A673 (cell line): ENCODE results near the gene SEC22A. TPM values are rescaled to one million over a fixed set of nuclear protein-coding genes. Genes with fewer than 3 reads are reported as not detected.

Source experiments
- BruUV-seq: library from RNA; stranded (reverse); fragments of 400-500 nt; replicated peaks from 2 replicates; lab custom pipeline; 2021; lab: Mats Ljungman, UMichigan
- CTCF ChIA-PET: fragments of 300-600 bp; sonication (Branson Sonifier 250); formaldehyde crosslinking; loops from one replicate; lab custom pipeline; 2022; ENCODE audit warnings: antibody characterized with exemption; lab: Charles Lee
- POLR2A ChIA-PET: fragments of 300-600 bp; sonication (Branson Sonifier 250); formaldehyde crosslinking; loops from one replicate; lab custom pipeline; 2022; ENCODE audit warnings: antibody characterized with exemption; ENCODE audit not compliant: low non-redundant PET; lab: Charles Lee
- DNase-seq: peaks from one replicate; pipeline ENCODE4 v3.0.0-alpha.2; 2015; ENCODE audit warnings: low spot score
- H3K27ac ChIP-seq: fragments of 200-600 bp; sonication (generic); 2 replicates; pipeline ENCODE4 v1.5.1; 2016; ENCODE audit warnings: mixed run types, low read depth, mild to moderate bottlenecking, mixed read lengths, antibody characterized with exemption, low read length; ENCODE audit not compliant: poor library complexity, severe bottlenecking
- H3K27me3 ChIP-seq: fragments of 200-600 bp; sonication (generic); replicated peaks from 2 replicates; pipeline ENCODE4 v1.6.1; 2017; ENCODE audit warnings: mixed run types, low read depth, mild to moderate bottlenecking, mixed read lengths, antibody characterized with exemption, low read length; ENCODE audit not compliant: insufficient read depth, poor library complexity
- H3K36me3 ChIP-seq: fragments of 200-600 bp; sonication (generic); 2 replicates; pipeline ENCODE4 v1.6.1; 2016; ENCODE audit warnings: mixed run types, mild to moderate bottlenecking, mixed read lengths, antibody characterized with exemption, low read length; ENCODE audit not compliant: insufficient read depth, poor library complexity, severe bottlenecking
- H3K4me1 ChIP-seq: fragments of 200-600 bp; sonication (generic); 2 replicates; pipeline ENCODE4 v1.6.1; 2017; ENCODE audit warnings: mixed run types, mild to moderate bottlenecking, mixed read lengths, antibody characterized with exemption, low read length; ENCODE audit not compliant: insufficient read depth, poor library complexity, severe bottlenecking
- H3K4me3 ChIP-seq: fragments of 200-600 bp; sonication (generic); 2 replicates; pipeline ENCODE4 v1.5.1; 2016; ENCODE audit warnings: low read depth, mixed run types, mild to moderate bottlenecking, mixed read lengths, low read length; ENCODE audit not compliant: poor library complexity, severe bottlenecking
- H3K9me3 ChIP-seq: fragments of 200-600 bp; sonication (generic); 2 replicates; pipeline ENCODE4 v1.6.1; 2016; ENCODE audit warnings: mixed run types, low read depth, mild to moderate bottlenecking, mixed read lengths, antibody characterized with exemption, low read length; ENCODE audit not compliant: poor library complexity, severe bottlenecking
- EZH2 ChIP-seq: fragments of 200-600 bp; sonication (generic); IDR thresholded peaks from 2 replicates; pipeline ENCODE4 v1.6.1; 2017; ENCODE audit warnings: borderline replicate concordance, low read depth, mild to moderate bottlenecking, mixed read lengths, antibody characterized with exemption, low read length; ENCODE audit not compliant: poor library complexity, severe bottlenecking
- intact Hi-C: fragments of 100-400 bp; cut with micrococcal nuclease; formaldehyde crosslinking; loops from one replicate; pipeline ENCODE4 v1.10.0; 2022; ENCODE audit not compliant: unreplicated experiment
- total RNA-seq: library from RNA; stranded (reverse); gene quantifications from 2 replicates; pipeline ENCODE4 v1.2.3, GENCODE V29; 2021
- TF ChIP-seq, protein P1 (sequence below): fragments of 300-800, 200-600 bp; sonication (generic); conservative IDR thresholded peaks from 2 replicates; pipeline ENCODE4 v1.5.1; 2017; ENCODE audit warnings: low read depth, mild to moderate bottlenecking, antibody characterized with exemption, low read length, moderate library complexity, mixed read lengths

Gene SEC22A
- total RNA-seq, 1 experiment from 2014 or later: 21.6 TPM

- Histone ChIP-seq H3K4me1 (no peaks in the 10 kb centered on the region), H3K27ac (no peak overlapping the region), H3K36me3 (no peaks in the 10 kb centered on the region), H3K4me3 (no peak overlapping the region), H3K9me3 (no peaks in the 10 kb centered on the region), H3K27me3 (no peaks in the 10 kb centered on the region)
- no peak for TF ChIP-seq EZH2
- TF ChIP-seq, protein P1, sequence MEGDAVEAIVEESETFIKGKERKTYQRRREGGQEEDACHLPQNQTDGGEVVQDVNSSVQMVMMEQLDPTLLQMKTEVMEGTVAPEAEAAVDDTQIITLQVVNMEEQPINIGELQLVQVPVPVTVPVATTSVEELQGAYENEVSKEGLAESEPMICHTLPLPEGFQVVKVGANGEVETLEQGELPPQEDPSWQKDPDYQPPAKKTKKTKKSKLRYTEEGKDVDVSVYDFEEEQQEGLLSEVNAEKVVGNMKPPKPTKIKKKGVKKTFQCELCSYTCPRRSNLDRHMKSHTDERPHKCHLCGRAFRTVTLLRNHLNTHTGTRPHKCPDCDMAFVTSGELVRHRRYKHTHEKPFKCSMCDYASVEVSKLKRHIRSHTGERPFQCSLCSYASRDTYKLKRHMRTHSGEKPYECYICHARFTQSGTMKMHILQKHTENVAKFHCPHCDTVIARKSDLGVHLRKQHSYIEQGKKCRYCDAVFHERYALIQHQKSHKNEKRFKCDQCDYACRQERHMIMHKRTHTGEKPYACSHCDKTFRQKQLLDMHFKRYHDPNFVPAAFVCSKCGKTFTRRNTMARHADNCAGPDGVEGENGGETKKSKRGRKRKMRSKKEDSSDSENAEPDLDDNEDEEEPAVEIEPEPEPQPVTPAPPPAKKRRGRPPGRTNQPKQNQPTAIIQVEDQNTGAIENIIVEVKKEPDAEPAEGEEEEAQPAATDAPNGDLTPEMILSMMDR: no peak
- DNase-seq: peak; percentile 11
- POLR2A ChIA-PET: no interaction called here
- CTCF ChIA-PET: no interaction called here
- BruUV-seq: no TSS peak
- intact Hi-C loops: no loop called here
Observed at GRCh38 chr3:123298903-123299302, 97.2 kb downstream of the SEC22A start.

DNA sequence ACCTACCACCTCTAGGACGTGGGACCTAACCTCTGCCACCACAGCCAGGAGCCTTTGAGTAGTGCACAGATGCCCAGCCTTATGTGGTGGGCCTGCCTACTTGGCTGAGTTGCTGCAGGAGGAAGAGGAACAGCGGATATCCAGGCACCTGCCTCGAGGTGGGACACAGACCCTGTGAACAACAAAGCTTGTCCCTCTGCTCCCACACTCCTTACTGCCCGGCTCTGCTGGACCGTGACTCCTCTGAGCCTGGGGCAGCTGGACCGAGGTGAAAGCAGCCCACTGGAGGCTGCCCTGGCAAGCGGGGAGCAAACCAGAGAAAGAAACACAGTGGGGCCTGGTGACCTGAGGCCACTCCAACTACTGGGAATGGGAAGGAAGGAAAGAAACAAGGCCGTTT lies 97.8 kb downstream of the SEC22A start:
- BruUV-seq: no TSS peak
- intact Hi-C loops: no loop called here

DNA sequence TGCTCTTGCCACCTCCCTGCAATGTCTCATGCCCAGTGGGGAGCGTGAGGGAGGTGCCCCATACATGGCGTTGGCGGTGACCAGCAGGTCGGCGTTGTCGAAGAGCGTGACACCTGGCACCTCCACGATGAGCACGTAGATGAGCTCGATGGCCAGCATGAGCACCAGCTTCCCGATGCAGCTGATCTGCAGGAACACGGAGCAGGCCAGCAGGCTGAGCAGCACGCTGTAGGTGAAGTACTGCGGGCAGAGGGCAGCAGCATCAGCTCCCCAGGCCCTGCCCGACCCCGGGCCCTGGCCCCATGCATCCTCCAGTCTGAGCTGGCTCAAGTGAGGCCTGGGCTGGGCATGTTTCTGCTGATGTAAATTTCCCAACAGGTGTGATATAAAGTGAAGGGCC lies 98.3 kb downstream of the SEC22A start:
- no peaks in the 10 kb centered on the region for H3K36me3 ChIP-seq
- CTCF ChIA-PET: no interaction called here
- intact Hi-C loops: no loop called here

More for the DNA sequence above, 97.8 kb downstream of the SEC22A start:
- ChIA-PET POLR2A (no interaction called here), CTCF (no interaction called here)
- TF ChIP-seq EZH2: no peak
- TF ChIP-seq, protein P1: no peak
- no peak for DNase-seq
- Histone ChIP-seq H3K36me3 (no peaks in the 10 kb centered on the region), H3K9me3 (no peaks in the 10 kb centered on the region), H3K27me3 (no peaks in the 10 kb centered on the region), H3K4me1 (no peaks in the 10 kb centered on the region), H3K4me3 (no peak overlapping the region), H3K27ac (no peak overlapping the region)

More for the DNA sequence above, 98.3 kb downstream of the SEC22A start:
- TF ChIP-seq, protein P1: no peak
- TF ChIP-seq EZH2: no peak
- Histone ChIP-seq H3K27ac (no peak overlapping the region), H3K9me3 (no peaks in the 10 kb centered on the region), H3K4me3 (no peak overlapping the region), H3K27me3 (no peaks in the 10 kb centered on the region), H3K4me1 (no peaks in the 10 kb centered on the region)
- DNase-seq: no peak
- BruUV-seq: no TSS peak
- POLR2A ChIA-PET: no interaction called here
